Transverse colon (tissue), 4 donors: ENCODE measurements around the gene SMAD3. TPM values are rescaled to one million over a fixed set of nuclear protein-coding genes. Genes with fewer than 3 reads are reported as not detected.

Experiments
- DNase-seq: peaks from one replicate; pipeline ENCODE4 v3.0.0-alpha.2; 2019
- H3K27ac ChIP-seq, 4 donors: fragments of 200-600 bp; sonication (generic); 2 replicates each; pipeline ENCODE4 v1.5.1; 2016 to 2018; ENCODE audit warnings: inconsistent platforms in 4 of 4
- H3K27me3 ChIP-seq: fragments of 200-600 bp; sonication (generic); 2 replicates; pipeline ENCODE4 v1.5.1; 2017; ENCODE audit warnings: inconsistent platforms
- H3K36me3 ChIP-seq, 4 donors: fragments of 200-600 bp; sonication (generic); 2 replicates each; pipeline ENCODE4 v1.5.1; 2017 to 2019; ENCODE audit warnings: inconsistent platforms in 4 of 4
- H3K4me1 ChIP-seq, 4 donors: fragments of 200-600 bp; sonication (generic); 2 replicates each; pipeline ENCODE4 v1.5.1; 2017 to 2020; ENCODE audit warnings: inconsistent platforms in 4 of 4
- H3K4me3 ChIP-seq, 4 donors: fragments of 200-600 bp; sonication (generic); 1 replicate in 1 of 4; 2 replicates in 3 of 4; pipeline versions ENCODE4 v1.5.1 to v1.6.1; 2017 to 2019; ENCODE audit warnings: inconsistent platforms in 4 of 4
- H3K9me3 ChIP-seq, 2 donors: fragments of 200-600 bp; sonication (generic); 2 replicates each; pipeline ENCODE4 v1.5.1; 2017 to 2019; ENCODE audit warnings: inconsistent platforms in 2 of 2
- EP300 ChIP-seq: sonication (generic); formaldehyde crosslinking; IDR thresholded peaks from one replicate; pipeline ENCODE4 v1.6.1; 2017; ENCODE audit warnings: antibody characterized with exemption, low read depth
- POLR2A ChIP-seq: fragments of 450-650 bp; IDR thresholded peaks from one replicate; pipeline ENCODE4 v1.6.1; 2016; ENCODE audit warnings: antibody characterized with exemption, mild to moderate bottlenecking, moderate library complexity
- POLR2AphosphoS5 ChIP-seq, 3 donors: sonication (generic); formaldehyde crosslinking; IDR thresholded peaks; one replicate each; pipeline ENCODE4 v1.6.1; 2016; ENCODE audit warnings: antibody characterized with exemption in 3 of 3
- WGBS, 2 donors: methylation state at CpG; one replicate each; pipeline ENCODE4 v1.1.5; 2018; ENCODE audit warnings: low coverage in 1 of 2; 5-methylcytosine and 5-hydroxymethylcytosine counted together
- in situ Hi-C, 4 donors: fragments of 200-750 bp; cut with MboI; loops; one replicate each; pipeline versions ENCODE4 v1.15.0 to v1.15.1; 2017; ENCODE audit warnings: low sequenced_read_pairs in 3 of 4, low pct_ligation_motif_present in 1 of 4, low pct_unique_long_range_greater_than_20kb in 1 of 4
- intact Hi-C: fragments of 100-400 bp; cut with DNase I; formaldehyde crosslinking; loops from one replicate; pipeline ENCODE4 v1.15.1; 2023; ENCODE audit warnings: low total_unique reads
- total RNA-seq, 4 donors: library from RNA; depleted of rRNA; stranded (reverse); fragments of >200 nt; gene quantifications; one replicate each; pipeline ENCODE4 v1.1.0, GENCODE V29; 2016
- TF ChIP-seq, protein P1 (sequence below), 5 experiments: fragments of 200-600 bp in 3 of 5; fragments of 450-650 bp in 2 of 5; sonication (generic) in 3 of 5; IDR thresholded peaks; 1 replicate in 2 of 5; 2 replicates in 3 of 5; pipeline ENCODE4 v1.5.1; 2016 to 2017; ENCODE audit warnings: antibody characterized with exemption in 5 of 5, inconsistent platforms in 3 of 5, mild to moderate bottlenecking in 2 of 5, moderate library complexity in 1 of 5

The SMAD3 gene
- total RNA-seq, 4 donors from 2014 or later = 30.9 to 65.1 (median 57.0) TPM

DNA sequence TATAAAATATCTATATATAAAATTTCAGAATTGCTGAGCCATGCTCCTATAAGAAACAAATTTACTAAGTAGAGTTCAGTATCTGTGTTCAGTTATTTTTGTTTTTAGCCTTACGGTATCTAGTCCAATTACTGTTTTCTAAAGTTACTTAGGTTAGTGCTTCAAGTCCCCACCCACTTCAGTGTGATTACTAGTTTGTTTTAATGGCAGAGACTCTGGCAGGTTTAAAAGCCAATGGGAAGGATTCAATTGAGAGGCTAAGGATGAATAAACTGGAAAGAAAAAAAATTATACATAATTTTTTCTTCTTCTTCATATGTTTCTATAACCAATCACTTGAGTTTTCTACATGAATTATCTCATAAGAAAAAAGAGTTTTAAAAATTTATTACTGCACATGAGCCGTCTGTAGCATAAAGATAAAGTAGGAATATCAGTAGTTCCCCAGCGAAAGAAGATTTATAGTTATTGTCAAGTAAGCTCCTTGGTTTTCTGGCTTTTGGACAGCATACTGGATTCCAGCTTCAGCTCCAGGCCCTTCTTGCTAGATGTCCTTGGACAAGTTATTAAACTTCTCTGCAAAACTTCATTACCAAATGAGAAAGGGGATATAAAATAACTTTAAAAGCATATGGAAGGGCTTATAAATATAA, 142.3 kb downstream of the SMAD3 start:
- peaks cover 0 to 18% (median 5%) of the 10 kb centered on the region in 4 donors for H3K36me3 ChIP-seq
- H3K27me3 ChIP-seq = no peaks in the 10 kb centered on the region
- no peak for DNase-seq
- no peak overlapping the region for H3K27ac ChIP-seq
- in situ Hi-C loops (no loop called here), intact Hi-C loops (no loop called here)
- 86 to 96% methylated on average over 3 of the region's 3 CpGs for WGBS, 2 donors
- H3K9me3 ChIP-seq = no peaks in the 10 kb centered on the region
- no peak overlapping the region for H3K4me3 ChIP-seq
- TF ChIP-seq, protein P1, sequence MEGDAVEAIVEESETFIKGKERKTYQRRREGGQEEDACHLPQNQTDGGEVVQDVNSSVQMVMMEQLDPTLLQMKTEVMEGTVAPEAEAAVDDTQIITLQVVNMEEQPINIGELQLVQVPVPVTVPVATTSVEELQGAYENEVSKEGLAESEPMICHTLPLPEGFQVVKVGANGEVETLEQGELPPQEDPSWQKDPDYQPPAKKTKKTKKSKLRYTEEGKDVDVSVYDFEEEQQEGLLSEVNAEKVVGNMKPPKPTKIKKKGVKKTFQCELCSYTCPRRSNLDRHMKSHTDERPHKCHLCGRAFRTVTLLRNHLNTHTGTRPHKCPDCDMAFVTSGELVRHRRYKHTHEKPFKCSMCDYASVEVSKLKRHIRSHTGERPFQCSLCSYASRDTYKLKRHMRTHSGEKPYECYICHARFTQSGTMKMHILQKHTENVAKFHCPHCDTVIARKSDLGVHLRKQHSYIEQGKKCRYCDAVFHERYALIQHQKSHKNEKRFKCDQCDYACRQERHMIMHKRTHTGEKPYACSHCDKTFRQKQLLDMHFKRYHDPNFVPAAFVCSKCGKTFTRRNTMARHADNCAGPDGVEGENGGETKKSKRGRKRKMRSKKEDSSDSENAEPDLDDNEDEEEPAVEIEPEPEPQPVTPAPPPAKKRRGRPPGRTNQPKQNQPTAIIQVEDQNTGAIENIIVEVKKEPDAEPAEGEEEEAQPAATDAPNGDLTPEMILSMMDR (IDR thresholded peaks at IDR 0.05) = no peak
- TF ChIP-seq POLR2AphosphoS5 (IDR thresholded peaks at IDR 0.05) (no peak), POLR2A (no peak), EP300 (no peak)
- no peaks in the 10 kb centered on the region for H3K4me1 ChIP-seq

DNA sequence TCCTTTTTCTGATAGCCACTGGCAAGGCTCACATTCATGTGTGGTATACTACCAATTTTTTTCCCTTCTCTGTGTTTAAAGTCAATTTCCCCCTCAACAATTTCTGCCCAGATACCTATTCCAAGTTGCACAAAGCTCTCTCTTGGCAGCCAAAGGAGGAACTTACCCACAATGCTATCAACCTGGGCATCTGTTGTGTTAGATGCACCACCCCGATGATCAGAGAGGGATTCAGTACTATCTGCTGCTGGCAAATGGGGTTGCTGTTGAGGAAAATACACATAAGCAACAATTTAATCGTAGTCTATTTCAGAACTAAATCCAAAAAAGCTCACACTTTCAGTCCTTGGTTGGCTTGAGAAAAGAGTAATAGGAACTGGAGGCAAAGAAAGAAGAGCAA, 143.0 kb downstream of the SMAD3 start:
- H3K36me3 ChIP-seq = peaks cover 0 to 17% (median 5%) of the 10 kb centered on the region in 4 donors
- H3K9me3 ChIP-seq = no peaks in the 10 kb centered on the region
- H3K27ac ChIP-seq = no peak overlapping the region
- in situ Hi-C loops (no loop called here), intact Hi-C loops (no loop called here)
- DNase-seq = no peak
- no peaks in the 10 kb centered on the region for H3K4me1 ChIP-seq
- WGBS, 2 donors = 98 to 100% methylated on average over 2 of the region's 2 CpGs
- H3K4me3 ChIP-seq = no peak overlapping the region
- no peaks in the 10 kb centered on the region for H3K27me3 ChIP-seq
- TF ChIP-seq POLR2A (no peak), EP300 (no peak), POLR2AphosphoS5 (IDR thresholded peaks at IDR 0.05) (no peak)
- TF ChIP-seq, protein P1 (IDR thresholded peaks at IDR 0.05) = no peak

DNA sequence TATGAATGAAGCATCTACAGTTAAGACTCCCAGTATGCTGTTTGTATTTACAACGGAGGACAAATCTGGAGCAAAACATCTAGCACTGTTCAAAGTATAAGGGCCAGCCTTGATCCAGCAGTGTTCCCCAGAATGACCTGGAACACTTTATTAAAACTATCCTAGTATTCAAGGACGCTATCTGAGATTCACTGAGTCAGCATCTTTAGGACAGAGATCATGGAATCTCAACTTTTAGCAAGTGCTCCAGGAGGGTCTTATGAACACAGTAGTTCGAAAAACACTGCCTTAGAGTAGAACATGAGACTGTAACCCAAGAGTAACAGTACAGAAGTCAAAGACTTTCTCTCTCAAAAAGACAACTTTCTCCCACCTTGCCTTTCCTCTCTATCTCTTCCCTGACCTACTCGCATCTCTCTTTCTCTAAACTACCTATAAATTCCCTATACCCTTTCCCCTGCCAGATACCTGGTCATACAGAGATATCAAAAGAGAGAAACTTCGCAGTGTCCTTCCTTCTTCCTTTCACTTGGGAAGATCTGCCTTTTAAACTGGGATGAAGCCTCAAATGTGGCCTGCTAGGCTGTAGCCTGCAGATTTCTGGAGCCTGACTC, 145.3 kb downstream of the SMAD3 start:
- in situ Hi-C loops (no loop called here), intact Hi-C loops (no loop called here)
- WGBS, 2 donors = 93 to 100% methylated on average over 4 to 5 of the region's 5 CpGs
- Histone ChIP-seq H3K4me3 (no peak overlapping the region), H3K27me3 (no peaks in the 10 kb centered on the region), H3K9me3 (no peaks in the 10 kb centered on the region), H3K4me1 (no peaks in the 10 kb centered on the region), H3K36me3 (peaks cover 0 to 17% (median 5%) of the 10 kb centered on the region in 4 donors), H3K27ac (no peak overlapping the region)
- DNase-seq = no peak
- TF ChIP-seq, protein P1 (IDR thresholded peaks at IDR 0.05) = no peak

DNA sequence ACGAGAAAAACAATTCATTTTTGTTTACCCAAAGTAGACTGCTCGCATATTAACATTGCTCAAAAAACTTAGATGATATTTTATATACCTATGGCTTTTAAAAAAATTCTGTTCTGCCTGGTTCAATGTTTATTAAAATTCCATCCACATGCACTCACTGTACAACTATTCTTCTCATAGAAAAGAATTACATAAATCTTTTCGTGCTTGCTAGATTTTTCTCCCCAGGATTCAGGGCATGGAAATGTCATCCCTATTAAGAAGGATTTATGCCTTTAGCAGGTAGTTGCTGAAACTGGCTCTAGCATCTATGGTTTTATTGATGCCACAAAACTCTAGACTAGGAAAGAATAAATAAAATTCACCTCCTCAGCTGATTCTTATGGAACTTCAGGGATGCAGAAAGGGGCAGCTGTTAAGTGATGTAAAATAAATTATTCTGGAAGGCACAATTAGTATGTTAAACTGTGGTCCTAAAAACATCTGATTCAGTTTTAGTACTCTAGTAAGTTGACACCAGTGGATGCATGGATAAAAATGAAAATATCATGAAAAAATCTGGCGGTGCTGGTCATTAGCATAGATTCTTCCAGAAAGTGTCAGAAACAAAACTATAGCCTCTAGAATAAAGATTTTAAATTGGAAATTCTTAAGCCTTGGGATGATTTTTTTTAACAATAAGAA, 147.4 kb downstream of the SMAD3 start:
- Histone ChIP-seq H3K4me3 (no peak overlapping the region), H3K36me3 (peaks cover 0 to 10% (median 4%) of the 10 kb centered on the region in 4 donors), H3K4me1 (no peaks in the 10 kb centered on the region), H3K27ac (no peak overlapping the region), H3K27me3 (no peaks in the 10 kb centered on the region), H3K9me3 (no peaks in the 10 kb centered on the region)
- no peak for DNase-seq
- TF ChIP-seq POLR2A (no peak), POLR2AphosphoS5 (IDR thresholded peaks at IDR 0.05) (no peak), EP300 (no peak)
- TF ChIP-seq, protein P1 (IDR thresholded peaks at IDR 0.05) = no peak
- 92 to 93% methylated on average over 4 of the region's 4 CpGs for WGBS, 2 donors
- in situ Hi-C loops = no loop called here
- intact Hi-C loops = no loop called here
